Measurements from ENCODE around the gene ESR1.
"Not testable (repeated sequence)": the region's sequence is repeated elsewhere in the genome, so short reads cannot be mapped to it uniquely, and the experiment has no call there.

ESR1 gene

DNA sequence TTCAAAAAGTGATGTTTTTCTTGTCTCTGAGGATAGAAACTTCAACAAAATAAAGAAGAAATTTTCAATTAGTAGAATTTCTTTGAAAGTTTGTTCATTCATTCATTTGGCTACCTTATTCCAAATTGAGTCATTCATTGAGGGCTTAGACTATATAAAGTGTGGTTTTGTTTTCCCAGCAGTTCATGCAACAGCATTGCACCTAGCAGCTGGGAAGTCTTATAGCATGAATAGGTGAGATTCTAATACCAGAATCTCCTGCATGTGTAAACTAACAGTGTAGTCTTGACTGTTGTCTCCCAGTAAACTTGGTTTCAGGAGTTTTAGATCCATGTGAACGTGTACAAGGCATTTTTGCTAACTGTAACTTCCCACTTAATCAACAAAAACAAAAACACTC is 7.1 kb downstream of the ESR1 start:
- no peak for DNase-seq

DNA sequence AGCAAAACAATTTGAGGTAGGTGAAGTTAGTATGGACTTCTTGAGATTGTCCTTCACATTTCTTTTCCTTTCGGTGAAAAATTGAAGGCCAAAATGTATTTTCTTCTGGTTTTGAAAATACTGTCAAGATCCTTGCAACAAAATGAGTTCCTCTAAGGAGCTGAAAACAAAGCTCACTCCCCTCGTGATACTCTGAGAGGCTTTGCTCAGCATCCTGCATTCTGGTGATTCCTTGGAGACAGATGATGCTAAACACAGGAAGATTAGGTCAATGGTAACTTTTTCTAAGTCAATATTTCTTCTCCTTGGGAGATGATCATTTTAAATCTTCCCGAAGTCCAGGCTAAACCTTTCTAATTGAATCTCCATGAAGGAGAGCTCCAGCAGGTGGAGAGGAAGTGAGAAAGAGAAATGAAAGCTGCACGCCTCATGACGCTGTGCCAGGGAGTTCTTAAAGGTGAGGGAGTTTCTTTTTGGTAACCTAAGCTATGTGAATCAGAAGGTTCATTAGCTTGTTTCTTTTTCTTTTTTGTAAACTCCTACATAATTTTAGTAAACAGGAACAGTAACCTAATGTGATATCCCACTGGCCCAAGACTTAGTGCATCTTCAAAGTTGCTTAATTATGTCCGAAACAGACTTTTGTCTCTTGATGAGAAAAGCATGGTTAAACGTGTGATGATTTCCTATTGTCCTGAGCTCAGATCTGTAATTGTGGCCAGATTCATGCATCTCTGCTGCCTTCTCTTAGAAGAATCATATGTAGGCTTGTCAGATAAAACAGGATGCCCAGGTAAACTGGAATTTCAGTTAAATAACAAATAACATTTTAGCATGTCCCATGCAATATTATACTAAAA is 15.0 kb downstream of the ESR1 start:
- DNase-seq = no peak

DNA sequence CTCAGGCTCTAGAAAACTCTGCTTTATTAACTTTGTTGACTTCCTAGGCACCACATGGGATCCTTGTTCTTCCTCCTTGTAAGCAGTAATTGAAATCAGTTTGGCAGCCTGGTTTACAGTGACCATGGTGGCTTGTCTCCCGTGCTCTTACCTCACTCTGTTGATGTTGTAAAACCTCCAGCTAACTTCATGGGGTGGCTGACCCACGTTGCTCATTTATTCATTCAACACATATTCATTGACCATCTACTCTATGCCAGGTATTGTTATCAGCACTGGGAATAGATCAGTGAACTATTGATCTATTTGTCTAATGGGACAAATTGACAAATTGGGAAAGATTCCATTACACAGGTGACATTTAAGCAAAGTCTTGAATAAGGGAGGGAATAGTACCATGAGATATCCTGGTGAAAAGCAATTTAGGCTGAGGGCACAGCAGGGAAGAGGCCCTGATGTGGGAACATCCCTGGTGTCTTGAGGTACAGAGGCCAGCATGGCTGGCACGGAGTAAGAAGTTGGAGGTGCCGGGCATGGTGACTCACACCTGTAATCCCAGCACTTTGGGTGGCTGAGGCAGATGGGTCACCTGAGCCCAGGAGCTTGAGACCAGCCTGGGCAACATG is 19.1 kb downstream of the ESR1 start:
- no peak for DNase-seq

DNA sequence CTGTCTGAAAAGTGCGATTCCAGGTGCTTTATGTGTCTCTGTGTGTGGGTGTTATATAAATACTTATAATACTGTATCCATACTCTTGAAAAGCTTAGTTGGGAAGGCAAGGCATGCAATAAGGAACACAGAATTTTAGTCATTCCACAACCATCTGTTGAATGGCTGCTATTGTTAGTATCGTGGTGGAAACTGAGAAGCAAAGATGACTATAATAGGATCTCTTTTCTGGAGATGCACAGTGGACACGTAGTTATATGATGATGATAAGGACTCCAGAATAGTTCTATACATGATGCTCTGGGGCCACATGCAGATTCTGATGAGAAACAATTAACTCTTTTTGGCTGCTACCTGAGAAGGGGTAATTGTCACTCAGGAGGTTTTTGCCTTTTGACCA is 25.2 kb downstream of the ESR1 start:
- DNase-seq = no peak

DNA sequence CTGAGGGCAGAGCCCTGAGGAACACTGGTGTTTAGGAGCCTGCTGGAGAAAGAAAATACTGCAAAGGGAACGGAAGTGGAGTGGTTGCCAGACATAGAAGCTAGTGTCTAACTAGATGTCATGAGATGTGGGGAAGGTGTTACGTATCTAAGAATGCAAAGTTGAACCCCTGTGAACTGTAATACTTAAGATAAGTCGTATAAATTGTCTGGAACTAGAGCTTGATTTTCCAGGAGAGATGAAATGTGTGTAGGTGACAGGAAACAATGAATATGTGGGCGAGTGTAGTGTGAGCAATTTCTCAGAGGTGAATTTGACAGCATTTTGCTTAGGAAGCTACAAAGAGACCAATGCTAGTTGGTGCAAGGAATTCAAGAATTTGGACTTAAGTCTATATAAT is 27.9 kb downstream of the ESR1 start:
- no peak for DNase-seq

DNA sequence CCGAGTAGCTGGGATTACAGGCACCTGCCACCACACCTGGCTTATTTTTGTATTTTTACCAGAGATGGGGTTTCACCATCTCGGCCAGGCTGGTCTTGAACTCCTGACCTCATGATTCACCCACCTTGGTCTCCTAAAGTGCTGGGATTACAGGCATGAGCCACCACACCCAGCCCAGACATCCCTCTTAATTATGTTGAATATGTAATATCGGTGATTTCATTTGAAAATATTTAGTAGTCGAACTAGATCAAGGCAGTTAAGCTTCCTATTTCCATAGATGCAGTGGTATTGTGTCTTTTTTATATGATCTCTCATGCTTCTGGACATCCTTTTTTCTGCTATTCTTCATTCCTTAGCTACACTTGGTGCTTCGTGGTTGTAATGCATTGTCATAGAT is 29.7 kb downstream of the ESR1 start:
- DNase-seq = no peak

DNA sequence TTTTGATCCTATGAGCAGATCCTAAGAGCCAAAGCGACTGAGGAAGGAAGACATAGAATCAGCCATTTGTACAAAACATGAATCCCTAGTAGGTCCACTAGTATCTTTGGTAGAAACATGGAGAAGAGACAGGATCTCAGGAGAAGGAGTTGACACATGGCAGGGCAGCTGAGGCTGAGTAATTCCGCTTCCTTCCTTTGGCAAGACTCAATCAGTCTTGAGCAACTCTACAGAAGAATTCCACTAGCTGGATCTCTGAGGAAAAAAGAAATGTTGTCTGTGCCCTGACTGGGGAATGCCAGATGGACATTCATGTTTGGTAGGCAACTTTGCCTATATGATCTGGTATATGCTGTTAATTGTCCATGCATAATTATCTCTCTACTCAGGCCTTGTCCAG is 35.3 kb downstream of the ESR1 start:
- DNase-seq = no peak

DNA sequence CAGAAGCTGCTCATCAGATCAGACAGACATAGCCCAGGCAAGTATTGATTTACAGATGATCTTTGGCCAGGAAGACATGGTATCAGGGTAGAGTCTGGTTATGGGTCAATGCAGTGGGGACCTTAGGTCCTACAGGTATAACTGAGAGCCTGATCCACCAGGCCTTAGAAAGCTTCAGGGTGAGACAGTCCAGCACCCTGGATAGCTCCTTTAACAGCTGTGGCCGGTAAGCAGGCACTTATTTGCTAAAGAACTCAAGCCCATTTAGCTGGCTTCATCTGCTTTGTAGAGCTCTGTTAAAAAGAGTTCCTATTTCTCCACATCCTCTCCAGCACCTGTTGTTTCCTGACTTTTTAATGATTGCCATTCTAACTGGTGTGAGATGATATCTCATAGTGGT is 39.6 kb downstream of the ESR1 start:
- DNase-seq = peak; percentile 14

DNA sequence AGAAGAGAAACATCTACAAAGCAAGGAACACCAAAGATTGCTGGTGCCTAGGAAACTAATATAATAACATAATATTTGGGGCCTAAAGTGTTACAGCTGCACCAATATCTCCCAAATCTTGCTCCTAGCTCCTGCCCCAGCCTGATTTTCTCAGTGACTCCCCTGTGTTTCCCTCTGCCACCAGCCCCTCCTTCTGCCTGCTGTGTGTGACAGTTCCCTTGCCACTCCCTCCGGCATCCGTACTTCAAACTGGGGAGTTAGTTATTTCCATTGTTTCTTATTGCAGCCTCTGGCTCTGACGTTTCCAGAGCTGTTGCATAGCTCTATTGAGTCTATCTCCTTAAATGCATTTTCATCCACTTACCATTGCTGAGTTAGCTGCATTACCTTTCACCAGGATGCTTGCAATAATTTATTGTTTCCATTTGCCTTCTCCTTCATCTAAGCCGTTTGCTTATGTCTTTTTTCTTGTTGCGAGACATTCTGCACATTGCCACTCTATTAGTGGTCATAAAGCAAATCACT is 43.1 kb downstream of the ESR1 start:
- no peak for DNase-seq

DNA sequence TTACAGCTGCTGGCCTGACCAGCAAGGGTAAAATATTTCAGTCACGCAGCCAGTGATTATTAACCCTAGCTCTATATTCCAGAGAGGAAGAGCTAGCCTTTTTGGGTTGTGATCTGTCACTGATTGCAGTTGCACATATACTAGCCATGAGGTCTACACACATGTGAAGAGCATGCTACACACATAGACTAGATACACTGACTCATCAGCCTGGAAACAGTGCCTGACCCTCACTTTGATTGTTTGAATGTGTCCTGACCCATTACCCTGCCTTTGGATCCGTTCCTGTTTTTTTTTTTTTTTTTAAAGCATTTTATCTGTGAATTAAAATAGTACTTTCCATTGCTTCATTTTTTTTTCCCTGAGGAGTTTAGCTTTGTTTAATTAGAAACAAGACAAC is 50.8 kb downstream of the ESR1 start:
- DNase-seq = no peak

DNA sequence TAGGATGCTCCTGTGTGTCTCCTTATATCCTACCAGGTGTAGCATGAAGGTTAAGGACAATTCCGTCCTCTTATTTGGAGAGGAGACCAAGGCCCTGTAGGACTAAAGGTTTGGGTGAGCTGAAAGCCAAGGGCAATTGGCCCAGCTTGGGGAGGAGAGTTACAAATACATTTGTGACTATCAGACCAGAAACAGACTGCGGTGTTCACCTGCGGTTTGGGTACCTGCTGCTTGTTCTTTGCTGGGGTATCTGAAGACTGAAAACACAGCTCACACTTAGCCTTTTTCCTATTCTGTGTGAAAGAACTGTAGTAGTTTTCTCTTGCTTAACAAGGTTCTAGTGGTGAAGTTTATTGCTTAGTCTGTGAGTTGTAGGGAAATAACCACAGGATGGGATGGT is 55.0 kb downstream of the ESR1 start:
- no peak for DNase-seq

DNA sequence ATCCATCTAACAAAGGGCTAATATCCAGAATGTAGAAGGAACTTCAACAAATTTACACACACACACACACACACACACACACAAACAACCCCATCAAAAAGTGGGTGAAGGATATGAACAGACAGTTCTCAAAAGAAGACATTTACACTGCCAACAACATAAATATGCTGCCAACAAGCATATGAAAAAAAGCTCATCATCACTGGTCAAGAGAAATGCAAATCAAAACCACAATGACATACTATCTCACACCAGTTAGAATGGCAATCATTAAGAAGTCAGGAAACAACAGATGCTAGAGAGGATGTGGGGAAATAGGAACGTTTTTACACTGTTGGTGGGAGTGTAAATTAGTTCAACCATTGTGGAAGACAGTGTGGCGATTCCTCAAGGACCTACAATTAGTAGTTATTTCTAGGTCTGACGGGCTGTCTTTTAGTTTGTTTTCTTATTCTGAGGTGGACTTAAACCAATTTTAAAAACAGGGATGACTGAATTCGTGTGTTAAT is 59.9 kb downstream of the ESR1 start:
- not testable (repeated sequence) for DNase-seq

DNA sequence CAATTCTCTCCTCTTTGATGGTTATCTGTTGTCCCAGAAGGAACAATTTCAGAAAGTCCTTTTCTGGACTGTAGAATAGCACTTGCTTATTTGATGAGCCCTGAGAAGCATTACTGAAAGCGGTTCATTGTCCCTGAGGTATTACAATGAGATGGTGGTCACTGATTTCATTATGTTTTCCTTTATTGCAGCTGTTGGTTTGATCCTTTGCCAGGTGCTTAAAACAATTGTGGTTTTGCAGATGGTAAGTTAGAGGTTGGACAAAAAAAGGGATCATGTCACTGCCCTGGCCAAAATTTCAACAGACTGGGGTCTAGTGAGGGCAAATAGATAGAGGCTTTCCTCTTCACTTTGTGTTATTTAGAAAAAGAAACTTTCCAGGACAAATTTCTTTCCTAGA is 61.9 kb downstream of the ESR1 start:
- no peak for DNase-seq

DNA sequence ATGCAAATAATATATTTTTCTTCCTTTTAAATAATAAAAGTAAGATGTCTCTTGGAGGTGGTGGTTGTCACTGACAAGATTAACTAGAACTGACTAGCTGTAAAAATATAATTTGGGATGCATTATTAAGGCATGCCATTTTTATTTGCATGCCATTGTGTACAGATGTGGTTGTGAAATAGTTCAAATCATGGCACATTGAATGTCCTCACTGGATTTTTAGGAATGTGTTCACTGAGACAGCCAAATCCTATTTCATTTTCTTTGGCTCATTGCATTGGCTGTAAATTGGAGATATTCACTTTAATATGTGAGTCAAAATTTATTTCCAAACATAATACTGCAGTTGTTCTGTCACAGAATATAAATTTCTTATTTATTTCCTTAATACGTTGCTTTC is 62.3 kb downstream of the ESR1 start:
- no peak for DNase-seq

DNA sequence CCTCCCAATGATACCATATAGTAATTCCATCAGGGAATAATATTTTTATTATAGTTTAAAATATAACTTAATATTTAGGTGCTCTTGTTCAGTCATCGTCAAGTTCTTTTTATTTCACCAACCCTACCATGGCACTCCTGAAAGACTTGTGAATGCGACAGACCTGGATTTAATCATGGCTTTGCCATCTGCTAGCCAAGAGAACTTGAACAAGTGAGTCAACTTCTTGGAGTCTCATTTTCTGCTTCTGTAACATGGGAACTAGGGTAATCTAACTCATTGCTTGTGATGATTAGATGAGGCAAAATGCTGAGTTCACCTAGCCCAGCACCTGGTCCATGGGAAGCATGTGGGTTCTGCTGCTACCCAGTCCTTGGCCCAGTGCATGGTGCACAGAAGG is 62.9 kb downstream of the ESR1 start:
- DNase-seq = no peak

DNA sequence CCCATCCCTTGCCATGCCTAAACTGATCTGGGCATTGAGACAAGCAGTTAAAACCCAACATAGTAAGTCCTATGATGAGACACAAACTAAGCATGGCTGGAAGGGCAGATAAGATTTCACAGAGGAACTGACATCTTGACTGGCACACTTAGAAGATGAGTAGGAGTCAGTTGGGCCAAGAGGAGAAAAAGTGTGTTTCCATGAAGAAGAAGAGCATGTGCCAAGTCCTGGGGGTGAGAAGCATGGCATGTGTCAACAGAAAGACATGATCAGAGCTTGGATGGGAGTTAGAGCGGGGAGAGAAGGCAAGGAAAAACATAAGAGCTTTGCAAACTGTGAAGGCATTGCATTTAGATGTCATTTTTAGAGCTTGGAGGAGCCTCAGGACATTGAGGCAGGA is 68.0 kb downstream of the ESR1 start:
- no peak for DNase-seq

DNA sequence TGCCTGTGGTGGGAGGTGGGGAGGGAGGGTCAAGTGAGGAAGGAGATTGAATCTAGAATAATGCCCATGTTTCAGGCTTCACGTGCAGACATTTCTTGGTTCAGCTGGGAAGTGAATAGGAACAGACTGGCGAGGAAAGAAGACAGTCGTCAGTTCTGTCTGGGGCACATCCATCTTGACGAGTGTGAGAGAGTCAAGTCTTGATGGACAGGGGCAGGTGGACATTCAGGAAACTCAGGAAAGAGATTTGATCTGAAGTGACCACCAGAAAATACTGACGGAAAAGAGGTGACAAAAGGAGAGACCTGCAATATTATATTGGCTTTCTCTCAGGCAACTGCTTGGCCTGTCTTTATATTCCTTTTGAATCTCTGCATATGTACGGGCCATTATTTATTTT is 68.6 kb downstream of the ESR1 start:
- no peak for DNase-seq

DNA sequence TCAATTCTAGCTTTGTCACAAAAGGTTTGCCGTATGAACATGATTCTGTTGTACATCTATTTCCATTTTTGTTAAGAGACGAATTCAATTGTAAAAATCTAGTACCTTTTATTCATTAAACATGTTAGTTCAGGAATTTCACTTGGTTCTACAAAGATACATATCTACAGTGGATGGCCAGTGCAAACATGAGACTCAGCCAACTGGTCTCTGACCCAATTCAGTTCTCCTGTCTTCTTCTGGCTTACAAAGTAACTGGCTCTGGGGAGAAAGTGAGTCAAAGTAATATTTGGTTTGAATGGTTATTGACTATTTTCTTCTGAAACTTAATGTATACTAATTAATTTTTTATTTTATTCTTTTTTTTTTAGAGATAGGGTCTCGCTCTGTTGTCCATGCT is 70.0 kb downstream of the ESR1 start:
- DNase-seq = no peak

DNA sequence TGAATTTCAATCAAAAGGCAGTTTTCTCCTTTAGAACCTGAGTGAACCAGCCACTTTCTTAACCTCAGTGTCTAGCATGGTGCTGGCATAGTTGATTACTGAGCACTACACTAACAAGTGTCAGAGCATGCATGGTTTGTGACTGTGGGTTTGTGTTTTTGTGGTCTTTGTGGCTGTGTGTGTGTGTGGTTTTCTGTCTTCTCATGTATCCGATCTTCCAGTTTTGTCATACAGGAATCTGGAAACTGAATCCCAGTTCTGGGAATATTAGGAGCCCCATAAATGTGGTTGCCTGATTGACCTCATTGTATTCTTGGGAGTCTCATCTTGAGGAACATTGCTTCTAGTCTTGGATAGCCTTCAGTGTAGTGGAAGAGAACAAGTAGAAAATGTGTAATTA is 73.7 kb downstream of the ESR1 start:
- no peak for DNase-seq

DNA sequence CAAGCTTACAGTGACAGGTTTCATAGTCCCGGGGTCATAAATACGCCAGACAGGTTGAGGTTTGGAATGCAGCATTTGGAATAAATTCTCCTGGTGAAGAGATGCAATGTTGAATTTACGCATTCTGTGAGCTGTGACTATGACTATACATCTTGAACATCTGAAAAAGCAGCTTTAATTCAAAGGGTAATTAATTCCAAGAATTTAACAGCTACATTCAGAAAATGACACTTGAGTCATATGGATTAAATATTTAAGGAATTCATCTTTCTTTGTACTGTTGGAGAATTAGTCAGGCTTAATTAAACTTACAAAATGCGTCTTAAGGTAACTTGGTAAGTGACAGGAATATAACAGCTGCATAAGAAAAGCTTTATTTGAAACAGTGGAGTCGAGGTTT is 74.7 kb downstream of the ESR1 start:
- DNase-seq = no peak

DNA sequence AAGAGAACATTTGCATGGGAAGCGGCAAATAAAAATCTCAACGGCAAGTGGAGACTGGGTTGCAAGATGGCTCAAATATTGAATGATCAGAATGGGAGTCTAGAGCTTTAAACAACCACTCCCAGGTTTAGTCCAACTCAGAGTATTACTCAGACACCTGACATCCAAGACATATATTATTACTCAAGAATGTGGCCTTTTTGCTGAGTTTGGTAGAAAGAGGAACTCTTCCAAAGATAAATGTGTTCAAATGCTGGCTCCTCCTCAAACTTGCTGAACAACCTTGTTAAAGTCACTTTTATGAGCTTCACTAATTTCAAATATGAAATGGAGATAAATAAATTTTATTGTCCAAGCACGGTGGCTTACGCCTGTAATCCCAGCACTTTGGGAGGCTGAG is 77.8 kb downstream of the ESR1 start:
- DNase-seq = no peak

DNA sequence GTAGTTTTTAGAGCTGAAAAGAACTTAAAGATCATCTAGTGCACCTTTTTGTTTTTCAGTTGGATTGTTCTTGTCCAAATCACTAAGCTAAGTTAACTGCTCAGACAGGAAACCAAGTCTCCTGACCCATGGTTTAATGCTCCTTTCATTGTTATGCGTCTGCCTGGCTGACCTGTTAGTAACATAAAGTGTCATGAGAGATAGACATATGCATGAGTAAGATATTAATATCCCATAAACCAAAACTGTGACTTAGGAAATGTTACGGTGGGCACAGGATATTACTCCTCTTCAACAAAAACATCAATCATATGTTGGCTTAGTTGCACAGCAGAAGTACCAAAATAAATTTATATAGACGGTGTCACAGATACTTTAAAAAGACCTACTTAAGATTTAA is 84.0 kb downstream of the ESR1 start:
- DNase-seq = no peak

DNA sequence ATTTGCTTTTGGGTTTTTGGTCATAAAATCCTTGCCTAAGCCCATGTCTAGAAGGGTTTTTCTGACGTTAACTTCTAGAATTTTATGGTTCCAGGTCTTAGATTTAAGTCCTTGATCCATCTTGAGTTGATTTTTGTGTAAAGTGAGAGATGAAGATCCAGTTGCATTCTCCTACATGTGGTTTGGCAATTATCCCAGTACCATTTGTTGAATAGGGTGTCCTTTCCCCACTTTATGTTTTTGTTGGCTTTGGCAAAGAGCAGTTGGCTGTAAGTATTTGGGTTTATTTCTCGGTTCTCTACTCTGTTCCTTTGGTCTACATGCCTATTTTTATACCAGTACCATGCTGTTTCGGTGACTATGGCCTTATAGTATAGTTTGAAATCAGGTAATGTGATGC is 86.9 kb downstream of the ESR1 start:
- DNase-seq = not testable (repeated sequence)

DNA sequence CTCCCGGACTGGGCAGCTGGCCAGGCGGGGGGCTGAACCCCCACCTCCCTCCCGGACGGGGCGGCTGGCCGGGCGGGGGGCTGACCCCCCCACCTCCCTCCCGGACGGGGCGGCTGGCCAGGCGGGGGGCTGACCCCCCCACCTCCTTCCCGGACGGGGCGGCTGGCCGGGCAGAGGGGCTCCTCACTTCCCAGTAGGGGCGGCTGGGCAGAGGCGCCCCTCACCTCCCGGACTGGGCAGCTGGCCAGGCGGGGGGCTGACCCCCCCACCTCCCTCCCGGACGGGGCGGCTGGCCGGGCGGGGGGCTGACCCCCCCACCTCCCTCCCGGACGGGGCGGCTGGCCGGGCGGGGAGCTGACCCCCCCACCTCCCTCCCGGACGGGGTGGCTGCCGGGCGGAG is 91.7 kb downstream of the ESR1 start:
- DNase-seq = not testable (repeated sequence)
